Esophagus squamous epithelium (tissue), 5 donors: Measurements from ENCODE around the gene IL10. TPM values are rescaled to one million over a fixed set of nuclear protein-coding genes. Genes with fewer than 3 reads are reported as not detected.
A peak's percentile ranks its signal among the peaks of the same experiment; 100 is the strongest.

ENCODE experiments used
- DNase-seq: peaks from one replicate; lab custom pipeline; 2025; lab: John Stamatoyannopoulos, UW
- H3K27ac ChIP-seq, 4 donors: fragments of 200-600 bp; sonication (generic); one replicate each; pipeline ENCODE4 v1.5.1; 2016 to 2019; ENCODE audit warnings: mild to moderate bottlenecking in 1 of 4
- H3K27me3 ChIP-seq, 4 donors: fragments of 200-600 bp; sonication (generic); 1 replicate in 3 of 4; 2 replicates in 1 of 4; pipeline versions ENCODE4 v1.5.1 to v1.6.0; 2017 to 2021; ENCODE audit warnings: antibody characterized with exemption in 1 of 4
- H3K36me3 ChIP-seq, 3 donors: fragments of 200-600 bp; sonication (generic); one replicate each; pipeline ENCODE4 v1.5.1; 2016 to 2019
- H3K4me1 ChIP-seq, 3 donors: fragments of 200-600 bp; sonication (generic); one replicate each; pipeline ENCODE4 v1.5.1; 2017 to 2019
- H3K4me3 ChIP-seq, 4 donors: fragments of 200-600 bp; sonication (generic); 1 replicate in 3 of 4; 2 replicates in 1 of 4; pipeline ENCODE4 v1.5.1; 2016 to 2019; ENCODE audit warnings: mild to moderate bottlenecking in 2 of 4, moderate library complexity in 1 of 4
- H3K9me3 ChIP-seq, 3 donors: fragments of 200-600 bp; sonication (generic); one replicate each; pipeline ENCODE4 v1.5.1; 2016 to 2019
- CTCF ChIP-seq, 6 experiments: fragments of 450-650 bp in 4 of 6; fragments of 200-600 bp in 2 of 6; sonication (generic) in 2 of 6; IDR thresholded peaks; one replicate each; pipeline ENCODE4 v1.5.1; 2016 to 2019; ENCODE audit warnings: antibody characterized with exemption in 6 of 6, mild to moderate bottlenecking in 4 of 6, moderate library complexity in 4 of 6
- POLR2A ChIP-seq, 4 donors: fragments of 450-650 bp; IDR thresholded peaks; one replicate each; pipeline ENCODE4 v1.6.1; 2017; ENCODE audit warnings: antibody characterized with exemption in 4 of 4, mild to moderate bottlenecking in 4 of 4, moderate library complexity in 3 of 4
- WGBS, 2 donors: methylation state at CpG; one replicate each; pipeline ENCODE4 v1.1.5; 2018; 5-methylcytosine and 5-hydroxymethylcytosine counted together
- intact Hi-C: fragments of 100-400 bp; cut with DNase I; formaldehyde crosslinking; loops from one replicate; pipeline ENCODE4 v1.15.0; 2022
- total RNA-seq, 4 donors: library from RNA; depleted of rRNA; stranded (reverse); fragments of >200 nt; gene quantifications; one replicate each; pipeline ENCODE4 v1.1.0, GENCODE V29; 2016
- donor health status: DM: yes; HTN: yes; CAD: no.

Gene IL10
- total RNA-seq, 4 donors from 2014 or later, result 0.70 to 2.5 (median 1.5) TPM; not detected in 1

GRCh38 chr1:206803221-206803730 lies 31.0 kb upstream of the IL10 start:
- H3K27me3 ChIP-seq, result peaks cover 0 to 15% (median 0%) of the 10 kb centered on the region in 4 donors
- no peak for TF ChIP-seq CTCF (IDR thresholded peaks at IDR 0.05)
- TF ChIP-seq POLR2A (IDR thresholded peaks at IDR 0.05), result no peak
- H3K4me3 ChIP-seq, result no peak overlapping the region
- intact Hi-C loops, result no loop called here
- H3K27ac ChIP-seq, result peak overlapping the region in 2 of 4 donors; percentile 46 to 50
- H3K9me3 ChIP-seq, result no peaks in the 10 kb centered on the region
- no peaks in the 10 kb centered on the region for H3K36me3 ChIP-seq
- DNase-seq, result no peak
- peaks cover 0 to 15% (median 4%) of the 10 kb centered on the region in 3 donors for H3K4me1 ChIP-seq
- WGBS, 2 donors, result 75 to 88% methylated on average over 5 to 6 of the region's 8 CpGs

GRCh38 chr1:206802401-206802800 lies 30.1 kb upstream of the IL10 start:
- 74 to 75% methylated on average over 4 of the region's 4 CpGs for WGBS, 2 donors
- DNase-seq, result no peak
- H3K27ac ChIP-seq, result no peak overlapping the region

GRCh38 chr1:206801467-206801866 lies 29.2 kb upstream of the IL10 start:
- Histone ChIP-seq H3K9me3 (no peaks in the 10 kb centered on the region), H3K27me3 (peaks cover 0 to 16% (median 0%) of the 10 kb centered on the region in 4 donors), H3K27ac (no peak overlapping the region), H3K4me1 (peaks cover 0 to 18% (median 4%) of the 10 kb centered on the region in 3 donors), H3K4me3 (no peak overlapping the region), H3K36me3 (no peaks in the 10 kb centered on the region)
- intact Hi-C loops, result no loop called here
- DNase-seq, result no peak
- 80 to 94% methylated on average over 1 of the region's 1 CpG for WGBS, 2 donors
- TF ChIP-seq CTCF (IDR thresholded peaks at IDR 0.05) (no peak), POLR2A (IDR thresholded peaks at IDR 0.05) (no peak)

More at GRCh38 chr1:206802401-206802800, 30.1 kb upstream of the IL10 start:
- Histone ChIP-seq H3K36me3 (no peaks in the 10 kb centered on the region), H3K27me3 (peaks cover 0 to 16% (median 0%) of the 10 kb centered on the region in 4 donors), H3K9me3 (no peaks in the 10 kb centered on the region), H3K4me1 (peaks cover 0 to 18% (median 4%) of the 10 kb centered on the region in 3 donors), H3K4me3 (no peak overlapping the region)
- intact Hi-C loops, result no loop called here
- TF ChIP-seq CTCF (IDR thresholded peaks at IDR 0.05), result no peak
- TF ChIP-seq POLR2A (IDR thresholded peaks at IDR 0.05), result no peak

GRCh38 chr1:206800891-206801290 lies 28.6 kb upstream of the IL10 start:
- H3K27me3 ChIP-seq, result peaks cover 0 to 16% (median 0%) of the 10 kb centered on the region in 4 donors
- H3K4me3 ChIP-seq, result no peak overlapping the region
- no peak for DNase-seq
- H3K36me3 ChIP-seq, result no peaks in the 10 kb centered on the region
- H3K4me1 ChIP-seq, result peaks cover 0 to 18% (median 4%) of the 10 kb centered on the region in 3 donors
- intact Hi-C loops, result no loop called here
- H3K27ac ChIP-seq, result no peak overlapping the region
- no peak for TF ChIP-seq CTCF (IDR thresholded peaks at IDR 0.05)
- TF ChIP-seq POLR2A (IDR thresholded peaks at IDR 0.05), result no peak
- no peaks in the 10 kb centered on the region for H3K9me3 ChIP-seq
- WGBS, 2 donors, result 81 to 92% methylated on average over 2 to 3 of the region's 3 CpGs

- TF ChIP-seq CTCF (IDR thresholded peaks at IDR 0.05) (no peak), POLR2A (IDR thresholded peaks at IDR 0.05) (no peak)
- whole genome bisulfite sequencing, 2 donors, result 37 to 58% methylated on average over 3 of the region's 3 CpGs
- Histone ChIP-seq H3K4me3 (no peak overlapping the region), H3K27ac (no peak overlapping the region), H3K27me3 (peaks cover 0 to 16% (median 0%) of the 10 kb centered on the region in 4 donors), H3K4me1 (peaks cover 0 to 18% (median 4%) of the 10 kb centered on the region in 3 donors), H3K36me3 (no peaks in the 10 kb centered on the region), H3K9me3 (no peaks in the 10 kb centered on the region)
- intact Hi-C loops, result no loop called here
- no peak for DNase-seq
Observed at GRCh38 chr1:206800411-206800810, 28.1 kb upstream of the IL10 start.
